GM19351 (cell line): Measurements from ENCODE around the gene EPHB1.
"Not testable (repeated sequence)": the region's sequence is repeated elsewhere in the genome, so short reads cannot be mapped to it uniquely, and the experiment has no call there.

Experiments used
- ATAC-seq: cut with Tn5 transposase; IDR thresholded peaks from one replicate; pipeline ENCODE4 v1.9.1; 2021; ENCODE audit warnings: mild to moderate bottlenecking, moderate library complexity; ENCODE audit not compliant: unreplicated experiment

The EPHB1 gene

GRCh38 chr3:135099734-135100355 lies 304.8 kb downstream of the EPHB1 start:
- ATAC-seq = no peak

- no peak for ATAC-seq
Measured at GRCh38 chr3:135100366-135100765, 305.3 kb downstream of the EPHB1 start.

- ATAC-seq = no peak
Measured at GRCh38 chr3:135103917-135104316, 308.9 kb downstream of the EPHB1 start.

GRCh38 chr3:135106445-135106844 lies 311.4 kb downstream of the EPHB1 start:
- ATAC-seq = no peak

GRCh38 chr3:135107043-135107442 lies 312.0 kb downstream of the EPHB1 start:
- no peak for ATAC-seq

DNA sequence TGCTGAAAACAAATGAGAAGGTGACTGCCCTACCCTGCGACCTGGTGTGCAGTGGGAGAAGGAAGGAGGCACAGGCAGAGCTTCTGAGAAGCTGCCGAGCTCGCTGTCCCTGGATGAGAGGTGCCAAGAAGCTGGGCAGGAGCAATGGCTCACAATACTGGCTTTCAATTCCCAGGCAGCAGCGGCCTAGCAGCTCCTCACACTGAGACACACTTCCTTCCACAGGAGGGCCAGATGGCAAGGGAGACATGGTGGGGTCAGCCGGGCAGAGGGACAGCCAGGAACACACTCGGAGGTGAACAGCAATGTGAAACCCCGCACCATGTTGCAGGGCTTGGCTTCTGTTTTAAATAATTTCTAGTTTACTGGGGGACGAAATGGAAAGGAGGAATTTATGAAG lies 314.6 kb downstream of the EPHB1 start:
- ATAC-seq = no peak

GRCh38 chr3:135114551-135114950 lies 319.5 kb downstream of the EPHB1 start:
- not testable (repeated sequence) for ATAC-seq

- no peak for ATAC-seq
Measured at GRCh38 chr3:135117977-135118376, 322.9 kb downstream of the EPHB1 start.

DNA sequence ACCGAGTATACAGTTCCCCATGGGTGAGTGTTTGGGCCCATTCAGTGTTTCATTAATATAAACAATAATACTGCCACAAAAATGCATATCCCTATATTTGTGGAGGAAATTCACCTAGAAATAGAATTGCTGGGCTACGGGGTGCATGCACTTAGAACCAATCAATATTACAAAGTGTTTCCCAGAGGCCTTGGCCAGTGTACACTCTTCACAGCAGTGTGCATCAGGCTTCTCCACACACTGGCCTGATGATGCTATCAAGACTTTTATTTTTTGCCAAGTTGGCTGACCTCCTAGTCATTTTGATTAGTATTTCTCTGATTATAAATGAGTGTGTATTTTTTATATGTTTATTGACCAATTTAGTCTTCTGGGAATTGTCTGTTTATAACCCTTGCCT lies 323.7 kb downstream of the EPHB1 start:
- no peak for ATAC-seq

- no peak for ATAC-seq
Measured at GRCh38 chr3:135125171-135125801, 330.2 kb downstream of the EPHB1 start.

DNA sequence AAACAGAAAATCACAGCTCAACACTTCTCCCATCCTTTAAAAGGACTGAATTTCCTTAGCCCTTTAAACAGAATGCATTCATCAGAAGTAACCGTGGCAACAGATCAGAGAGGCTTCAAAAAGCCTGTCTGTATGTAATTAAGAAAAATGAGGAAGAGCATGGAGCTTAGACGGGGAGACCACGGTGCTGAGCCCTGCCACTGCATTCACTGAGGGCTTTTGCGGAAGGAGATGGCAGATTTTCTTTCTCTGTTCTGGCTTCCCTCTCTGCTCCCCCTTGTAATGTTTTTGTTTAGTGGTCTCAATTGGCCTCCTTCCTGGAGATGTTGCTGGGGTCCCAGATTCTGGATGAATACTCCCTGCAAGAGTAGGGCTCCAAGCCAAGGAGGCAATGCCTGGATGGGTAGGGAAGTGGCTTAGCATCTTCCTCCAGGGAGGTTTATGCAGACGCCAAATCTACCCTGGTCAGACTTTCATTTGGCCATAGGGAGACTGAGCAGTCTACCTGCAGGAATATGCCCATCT lies 332.9 kb downstream of the EPHB1 start:
- no peak for ATAC-seq

DNA sequence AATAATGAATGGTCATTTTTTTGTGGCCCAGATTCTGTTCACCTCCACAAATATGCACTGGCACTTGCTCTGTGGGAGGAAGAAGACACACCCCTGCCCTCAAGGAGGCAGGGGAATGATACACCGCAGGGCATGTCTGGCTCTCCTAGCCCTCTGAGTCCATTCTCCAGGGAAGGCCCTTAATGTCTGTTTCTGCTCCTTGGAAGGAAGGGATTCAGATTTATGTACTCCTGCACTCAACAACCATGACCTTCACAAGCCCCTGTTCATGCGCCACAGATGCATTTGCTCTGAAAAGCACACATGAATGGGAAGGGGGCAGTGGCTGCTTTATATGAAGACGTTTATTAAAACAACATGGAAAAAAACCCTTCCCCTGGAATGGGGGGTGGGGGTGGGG lies 333.8 kb downstream of the EPHB1 start:
- no peak for ATAC-seq

DNA sequence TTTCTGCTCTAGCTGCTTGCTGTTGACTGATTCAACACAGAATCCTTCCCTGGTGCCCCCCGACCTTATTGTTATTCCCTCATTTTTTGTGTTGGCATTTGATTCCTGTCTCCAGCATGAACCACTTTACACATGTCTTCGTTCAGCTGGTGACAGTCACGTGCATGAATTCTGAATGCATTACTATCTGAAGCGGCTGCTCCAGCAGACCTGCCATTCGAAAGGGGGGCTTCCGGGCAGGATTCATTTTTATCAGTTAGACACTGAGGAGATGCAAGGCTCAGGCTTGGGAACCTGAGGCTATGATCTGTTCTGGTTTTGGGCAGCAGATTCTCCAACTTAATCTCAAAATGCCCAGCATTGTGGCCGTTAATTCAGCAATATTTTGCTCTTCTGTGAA lies 336.2 kb downstream of the EPHB1 start:
- ATAC-seq = no peak

DNA sequence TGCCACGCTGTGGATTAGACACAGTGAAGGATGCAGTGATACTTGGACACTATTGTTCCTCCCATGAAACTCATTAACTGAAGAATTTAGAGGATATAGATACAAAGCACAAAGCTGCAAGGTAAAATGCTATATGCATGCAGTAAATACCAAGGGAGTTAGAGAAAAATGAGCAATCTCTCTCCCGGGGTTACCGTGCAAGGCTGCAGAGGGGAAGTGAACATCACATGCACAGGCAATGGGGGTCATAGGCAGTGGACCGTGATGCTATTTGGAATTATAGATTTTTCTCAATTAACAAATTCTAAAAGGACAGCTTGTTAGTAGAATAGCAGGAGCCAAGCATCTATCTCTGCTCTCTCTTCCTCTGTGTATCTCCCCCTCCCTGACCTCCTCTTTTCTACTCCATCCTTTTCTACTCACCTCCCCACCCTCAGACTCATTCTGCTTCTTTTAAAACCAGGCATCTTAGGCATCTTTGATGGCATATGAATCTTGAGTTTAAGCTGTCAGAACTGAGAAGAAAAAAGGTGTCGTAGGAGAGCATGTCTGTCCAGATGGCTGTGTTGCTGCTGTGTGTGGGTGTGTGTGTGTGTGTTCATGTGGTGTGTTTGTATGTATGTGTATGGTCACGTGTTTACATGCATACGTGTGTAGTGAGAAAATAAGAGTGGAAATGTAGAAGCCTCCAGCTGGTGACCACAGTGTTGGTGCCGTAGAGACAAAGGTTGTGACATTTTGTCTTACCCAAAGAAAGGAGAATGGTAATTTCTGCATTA lies 339.0 kb downstream of the EPHB1 start:
- no peak for ATAC-seq

DNA sequence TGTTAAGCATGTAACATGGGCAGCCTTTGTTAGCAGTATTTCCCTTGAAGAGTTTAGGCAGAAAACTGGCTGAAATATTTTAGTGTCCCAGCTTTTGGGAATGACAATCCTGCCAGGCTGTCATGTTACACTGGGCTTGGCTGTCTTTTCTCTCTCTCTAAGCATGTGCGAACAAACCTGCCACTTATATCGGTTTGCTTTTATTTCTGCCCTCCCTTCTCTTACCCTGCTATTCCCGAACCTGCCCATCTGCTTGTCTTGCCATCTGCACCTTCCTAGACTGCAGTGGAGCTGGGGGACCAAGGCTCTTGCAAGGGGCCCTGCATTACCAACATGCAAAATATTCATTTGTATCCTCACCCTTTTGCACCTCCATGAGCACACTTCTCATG lies 339.6 kb downstream of the EPHB1 start:
- ATAC-seq = no peak

- ATAC-seq = no peak
Measured at GRCh38 chr3:135135445-135135844, 340.4 kb downstream of the EPHB1 start.

- no peak for ATAC-seq
Measured at GRCh38 chr3:135136361-135137100, 341.5 kb downstream of the EPHB1 start.

DNA sequence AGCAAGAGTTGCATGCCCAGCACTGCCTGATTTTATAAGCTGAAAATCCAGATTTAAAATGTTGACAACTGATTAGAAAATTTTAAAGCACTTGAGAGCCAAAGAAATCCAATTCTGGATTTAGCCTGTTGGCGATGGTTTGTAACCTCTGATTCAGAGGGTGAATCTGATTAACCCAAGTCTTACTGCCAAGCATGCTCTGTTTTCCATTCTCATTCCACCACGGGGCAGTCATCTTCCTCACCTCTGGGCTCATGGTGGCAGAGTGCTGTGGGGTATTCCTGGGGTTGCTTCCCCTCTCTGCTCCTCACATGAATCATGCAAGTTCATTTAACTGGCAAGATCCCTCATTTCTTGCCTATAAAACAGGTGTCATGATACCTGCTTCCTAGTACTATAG lies 342.2 kb downstream of the EPHB1 start:
- no peak for ATAC-seq

GRCh38 chr3:135138776-135139175 lies 343.7 kb downstream of the EPHB1 start:
- no peak for ATAC-seq

DNA sequence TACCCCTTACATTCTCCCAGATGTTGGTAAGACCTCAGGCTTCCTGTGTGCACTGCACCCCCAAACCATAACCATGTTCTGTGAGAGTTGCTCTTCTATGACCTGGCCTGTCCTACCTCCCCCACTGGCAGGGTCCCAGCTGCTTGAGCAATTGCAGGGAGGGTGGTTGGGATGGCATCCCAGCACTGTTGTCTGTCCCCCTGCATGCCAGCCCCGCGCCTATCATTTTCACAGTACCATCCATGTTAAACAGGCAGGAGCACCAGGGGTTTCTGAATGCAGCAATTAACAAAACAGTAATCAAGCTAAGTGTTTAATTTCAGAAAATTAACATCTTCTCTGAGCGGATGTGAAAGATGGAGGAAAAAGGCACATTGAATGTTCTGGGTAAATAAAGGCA lies 345.5 kb downstream of the EPHB1 start:
- ATAC-seq = no peak

GRCh38 chr3:135141160-135141559 lies 346.1 kb downstream of the EPHB1 start:
- no peak for ATAC-seq
